ENCODE data around the gene IPO13.

DNA sequence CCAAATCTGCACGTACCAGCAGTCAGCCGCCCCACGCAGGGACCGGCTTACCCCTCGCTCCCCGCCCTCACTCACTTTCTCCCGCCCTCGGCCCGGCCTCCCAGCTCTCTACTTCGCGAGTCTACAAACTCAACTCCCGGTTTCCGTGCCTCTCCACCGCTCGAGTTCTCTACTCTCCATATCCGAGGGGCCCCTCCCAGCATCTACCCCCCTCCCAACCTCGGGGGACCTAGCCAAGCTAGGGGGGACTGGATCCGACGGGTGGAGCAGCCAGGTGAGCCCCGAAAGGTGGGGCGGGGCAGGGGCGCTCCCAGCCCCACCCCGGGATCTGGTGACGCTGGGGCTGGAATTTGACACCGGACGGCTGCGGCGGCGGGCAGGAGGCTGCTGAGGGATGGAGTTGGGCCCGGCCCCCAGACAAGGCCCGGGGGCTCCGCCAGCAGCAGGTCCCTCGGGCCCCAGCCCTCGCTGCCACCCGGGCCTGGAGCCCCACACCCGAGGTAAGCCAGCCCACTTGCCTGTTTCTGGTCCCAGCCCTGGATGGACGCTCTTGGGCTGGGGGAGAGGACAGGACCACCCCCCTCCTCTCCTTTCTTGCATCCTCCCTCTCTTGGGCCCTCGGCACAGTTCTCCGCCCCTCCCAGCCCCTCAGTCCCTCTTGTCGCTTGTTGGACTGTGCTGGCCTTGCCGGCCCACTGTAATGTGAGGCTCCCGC, 13.2 kb upstream of the IPO13 start, which contains the start of gene ARTN:
- TF ChIP-seq CTCF (IDR thresholded peaks at IDR 0.05) (no peak), POLR2A (IDR thresholded peaks at IDR 0.05) (no peak), POLR2AphosphoS5 (IDR thresholded peaks at IDR 0.05) (no peak)

All from upper lobe of left lung (tissue), 4 donors.